Activated naive CD4-positive, alpha-beta T cell treated with anti-CD3 and anti-CD28 coated beads, Interleukin-2, amount 50 U/mL, for 72 hours (primary cell): Measurements from ENCODE around the gene ANKFN1. TPM values are rescaled to one million over a fixed set of nuclear protein-coding genes. Genes with fewer than 3 reads are reported as not detected.

Source experiments
- ATAC-seq, 2 donors: fragments of 150-1000 bp; cut with Tn5 transposase; 2 replicates each; pipeline ENCODE4 v1.10.0; 2021; ENCODE audit warnings: mild to moderate bottlenecking in 2 of 2, moderate library complexity in 2 of 2
- DNase-seq, 2 donors: peaks; one replicate each; pipeline ENCODE4 v3.0.0; 2021 to 2022; ENCODE audit warnings: low spot score in 2 of 2
- H3K27ac Mint-ChIP-seq, 2 donors: one replicate each; pipeline ENCODE4 v1.8.0; 2022; ENCODE audit warnings: mild to moderate bottlenecking in 2 of 2, mixed read lengths in 2 of 2
- H3K36me3 Mint-ChIP-seq, 2 donors: one replicate each; pipeline ENCODE4 v1.8.0; 2022; ENCODE audit warnings: mixed read lengths in 2 of 2
- H3K9me3 Mint-ChIP-seq, 2 donors: one replicate each; pipeline ENCODE4 v1.8.0; 2022; ENCODE audit warnings: mixed read lengths in 2 of 2
- total RNA-seq, 2 donors: library from RNA; stranded (reverse); gene quantifications; one replicate each; pipeline ENCODE4 v1.2.3, GENCODE V29; 2022

ANKFN1 gene
- total RNA-seq, 2 donors from 2014 or later = not detected

DNA sequence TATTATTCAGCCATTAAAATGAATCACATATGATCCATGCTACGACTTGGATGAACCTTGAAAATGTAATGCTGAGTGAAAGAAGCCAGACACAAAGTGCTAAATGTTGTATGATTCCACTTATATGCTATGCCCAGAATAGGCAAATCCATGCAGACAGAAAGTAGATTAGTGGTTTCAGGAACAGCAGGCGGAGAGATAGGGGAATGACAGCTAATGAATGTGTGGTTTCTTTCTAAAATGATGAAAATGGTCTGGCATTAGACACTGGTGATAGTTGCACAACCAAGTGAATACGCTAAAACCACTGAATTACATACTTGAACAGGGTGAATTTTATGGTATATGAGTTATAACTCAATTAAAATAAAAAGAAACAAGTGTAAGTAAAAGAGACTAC, 318.4 kb downstream of the ANKFN1 start:
- DNase-seq (no peak), ATAC-seq (no peak)
- Mint-ChIP-seq H3K36me3 (peaks cover 5% of the 10 kb centered on the region in 2 donors), H3K9me3 (peaks cover 16 to 19% of the 10 kb centered on the region in 2 donors), H3K27ac (no peak overlapping the region)

DNA sequence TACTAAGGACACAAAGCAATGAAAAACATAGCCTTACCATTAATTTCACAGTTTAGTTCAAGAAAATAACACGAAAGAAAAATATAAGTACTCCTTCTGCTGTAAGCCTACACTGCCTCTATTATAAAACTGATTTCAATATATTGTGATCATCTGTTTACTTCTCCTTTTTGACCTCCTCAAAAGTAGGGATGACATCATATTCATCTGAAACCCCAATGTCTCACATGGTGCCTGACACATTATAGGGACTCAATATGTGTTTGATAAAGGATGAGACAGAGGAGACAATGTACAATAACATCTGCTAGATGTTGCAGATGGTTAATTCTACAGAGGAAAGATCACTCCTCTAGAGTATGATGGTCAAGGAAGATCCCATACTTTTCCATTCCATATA, 321.8 kb downstream of the ANKFN1 start:
- ATAC-seq (no peak), DNase-seq (no peak)
- Mint-ChIP-seq H3K9me3 (peaks cover 16 to 19% of the 10 kb centered on the region in 2 donors), H3K27ac (no peak overlapping the region), H3K36me3 (peaks cover 5% of the 10 kb centered on the region in 2 donors)

DNA sequence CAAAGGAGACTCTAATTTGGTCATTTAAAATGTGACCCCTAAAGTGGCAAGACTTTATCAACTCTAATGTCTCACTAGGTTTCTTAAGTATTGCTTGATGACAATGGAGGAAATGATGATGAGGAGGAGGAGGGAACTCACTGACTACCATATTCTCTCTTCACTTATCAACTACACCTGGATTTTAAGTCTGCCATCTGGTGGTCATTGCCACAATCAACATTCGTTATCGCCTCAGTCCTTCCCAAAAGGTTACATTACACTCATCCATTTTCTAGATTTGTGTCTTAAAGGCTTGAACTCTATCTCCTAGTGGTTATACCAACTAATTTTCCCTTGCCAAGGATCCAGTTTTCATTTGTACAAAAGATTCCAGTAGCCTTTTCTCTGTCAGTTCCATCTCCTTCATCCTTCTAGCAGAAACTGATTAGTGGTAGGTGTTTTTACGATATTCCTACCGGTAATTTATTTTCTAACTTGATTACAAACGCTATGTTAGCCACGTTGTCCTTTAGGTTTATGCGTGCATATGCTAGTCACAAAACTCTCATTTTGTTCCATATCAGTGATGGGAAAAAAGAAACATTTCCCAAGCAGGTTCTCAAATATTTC, 325.7 kb downstream of the ANKFN1 start:
- DNase-seq (peak in 1 of 2 donors; percentile 11), ATAC-seq (peak in 1 of 2 donors; percentile 47)
- H3K9me3 Mint-ChIP-seq = peaks cover 9 to 12% of the 10 kb centered on the region in 2 donors
- no peak overlapping the region for H3K27ac Mint-ChIP-seq
- H3K36me3 Mint-ChIP-seq = no peaks in the 10 kb centered on the region

DNA sequence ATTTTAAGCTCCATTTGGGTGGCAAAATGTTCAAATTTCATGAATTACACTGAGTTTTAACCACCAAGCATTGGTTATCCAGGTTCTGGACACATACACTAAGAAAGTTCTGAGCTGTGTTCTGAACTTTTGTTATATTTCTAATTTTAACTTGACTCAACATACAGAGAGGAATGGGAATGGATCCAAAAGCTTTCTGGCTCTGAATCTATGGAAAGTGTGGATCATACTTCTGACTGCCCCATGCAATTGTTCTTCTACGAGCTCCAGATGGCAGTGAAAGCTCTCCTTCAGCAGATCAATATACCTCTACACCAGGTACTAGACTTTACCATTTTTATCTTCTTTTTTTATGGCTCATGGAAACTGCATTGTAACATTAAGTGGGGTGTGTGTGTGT, 327.2 kb downstream of the ANKFN1 start:
- Mint-ChIP-seq H3K36me3 (no peaks in the 10 kb centered on the region), H3K27ac (no peak overlapping the region), H3K9me3 (no peaks in the 10 kb centered on the region)
- DNase-seq = no peak
- no peak for ATAC-seq

DNA sequence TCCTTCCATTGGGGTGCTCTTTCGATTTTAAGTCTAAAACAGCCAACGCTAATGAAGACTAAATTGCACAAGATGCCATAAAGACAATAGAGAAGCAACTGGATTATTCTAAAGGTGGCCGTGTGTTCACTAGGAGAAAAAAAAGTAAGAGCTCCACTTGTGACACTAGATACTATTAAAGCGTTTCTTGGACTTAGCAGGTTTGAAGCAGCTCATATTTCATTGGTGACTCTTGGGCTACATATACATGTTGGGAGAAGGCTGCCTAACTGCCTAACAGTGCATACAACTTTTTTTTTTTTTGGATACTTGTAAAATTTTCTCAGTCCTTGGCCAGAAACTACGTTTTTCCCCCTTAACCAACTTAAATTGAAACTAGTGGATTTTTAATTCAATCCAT, 328.4 kb downstream of the ANKFN1 start:
- H3K27ac Mint-ChIP-seq = no peak overlapping the region
- ATAC-seq (no peak), DNase-seq (no peak)
- no peaks in the 10 kb centered on the region for H3K36me3 Mint-ChIP-seq
- H3K9me3 Mint-ChIP-seq = no peaks in the 10 kb centered on the region

DNA sequence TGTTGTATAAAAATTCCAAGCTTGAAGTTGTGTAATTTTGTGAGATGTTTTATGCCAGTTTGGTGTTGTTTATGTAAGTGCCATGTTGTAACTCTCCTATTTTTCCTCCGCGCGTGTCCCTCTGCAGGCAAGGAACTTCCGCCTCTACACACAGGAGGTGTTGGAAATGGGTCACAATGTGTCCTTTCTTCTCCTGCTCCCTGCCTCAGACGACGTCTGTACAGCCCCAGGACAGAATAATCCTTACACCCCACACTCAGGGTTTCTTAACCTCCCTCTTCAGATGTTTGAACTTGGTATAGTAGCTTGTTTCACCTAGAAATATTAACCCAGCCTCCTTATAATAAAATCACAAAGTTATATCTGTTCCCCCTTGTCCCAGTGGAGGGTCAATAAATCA, 329.0 kb downstream of the ANKFN1 start:
- ATAC-seq = no peak
- no peaks in the 10 kb centered on the region for H3K36me3 Mint-ChIP-seq

DNA sequence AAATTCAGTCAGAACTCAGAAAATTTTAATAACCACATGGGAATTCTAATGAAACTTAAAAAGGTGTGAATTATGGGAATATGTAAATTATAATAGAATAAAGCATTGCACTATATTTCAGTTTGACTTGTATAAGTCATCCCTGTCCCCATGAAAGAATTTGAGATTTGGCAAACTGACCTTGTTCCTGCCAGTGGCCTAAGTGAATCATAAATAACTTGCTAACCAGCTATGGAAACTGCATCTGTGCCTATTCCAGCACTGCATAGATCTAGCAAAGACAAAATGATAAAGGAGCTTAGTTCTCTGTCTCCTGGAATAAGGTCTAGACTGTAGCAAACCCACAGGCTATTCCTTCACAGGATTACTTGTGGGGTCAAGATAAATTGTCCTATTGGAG, 333.5 kb downstream of the ANKFN1 start:
- ATAC-seq (no peak), DNase-seq (no peak)
- H3K9me3 Mint-ChIP-seq = no peaks in the 10 kb centered on the region
- no peaks in the 10 kb centered on the region for H3K36me3 Mint-ChIP-seq
- no peak overlapping the region for H3K27ac Mint-ChIP-seq

More for the DNA sequence above, 329.0 kb downstream of the ANKFN1 start:
- DNase-seq = no peak
- H3K9me3 Mint-ChIP-seq = no peaks in the 10 kb centered on the region
- H3K27ac Mint-ChIP-seq = no peak overlapping the region

DNA sequence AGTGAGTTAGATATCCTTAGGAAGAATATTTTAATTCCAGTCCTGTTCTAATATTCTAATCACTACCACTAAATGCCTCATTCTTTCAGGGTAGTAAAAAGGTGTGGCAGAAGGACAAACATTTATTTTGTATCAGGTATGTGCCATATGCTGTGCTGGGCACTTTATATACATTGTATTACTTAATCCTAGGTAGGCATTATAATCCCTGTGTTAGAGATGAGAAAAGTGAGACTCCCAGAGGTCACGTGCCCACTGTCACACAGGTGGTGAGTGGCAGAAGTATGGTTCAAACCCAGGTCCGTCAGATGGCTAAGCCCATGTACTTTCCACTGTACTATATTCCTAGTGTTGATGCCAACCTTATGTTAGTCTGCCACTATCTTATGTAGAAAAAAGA, 335.5 kb downstream of the ANKFN1 start:
- no peaks in the 10 kb centered on the region for H3K9me3 Mint-ChIP-seq
- H3K27ac Mint-ChIP-seq = no peak overlapping the region
- no peaks in the 10 kb centered on the region for H3K36me3 Mint-ChIP-seq
- ATAC-seq = no peak
- DNase-seq = no peak

DNA sequence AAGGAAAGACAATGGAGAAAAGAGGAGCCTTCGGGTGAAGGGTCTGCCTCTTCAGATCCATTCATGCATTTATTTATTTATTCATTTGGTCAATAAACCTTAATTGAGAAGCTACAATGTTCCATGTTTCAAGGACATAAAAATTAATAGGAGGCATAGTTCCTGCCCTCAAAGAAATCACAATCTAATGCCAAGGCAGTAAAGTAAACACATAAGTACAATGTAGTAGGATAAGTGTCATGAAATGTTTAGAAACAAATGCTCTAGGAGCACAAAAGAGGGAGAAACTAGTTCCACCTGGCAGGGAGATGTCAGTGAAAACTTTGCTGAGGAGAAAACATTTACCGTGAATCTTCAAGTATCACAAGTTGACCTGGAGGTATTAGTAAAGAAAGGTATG, 336.7 kb downstream of the ANKFN1 start:
- DNase-seq (no peak), ATAC-seq (no peak)
- H3K36me3 Mint-ChIP-seq = no peaks in the 10 kb centered on the region
- no peaks in the 10 kb centered on the region for H3K9me3 Mint-ChIP-seq
- H3K27ac Mint-ChIP-seq = no peak overlapping the region

DNA sequence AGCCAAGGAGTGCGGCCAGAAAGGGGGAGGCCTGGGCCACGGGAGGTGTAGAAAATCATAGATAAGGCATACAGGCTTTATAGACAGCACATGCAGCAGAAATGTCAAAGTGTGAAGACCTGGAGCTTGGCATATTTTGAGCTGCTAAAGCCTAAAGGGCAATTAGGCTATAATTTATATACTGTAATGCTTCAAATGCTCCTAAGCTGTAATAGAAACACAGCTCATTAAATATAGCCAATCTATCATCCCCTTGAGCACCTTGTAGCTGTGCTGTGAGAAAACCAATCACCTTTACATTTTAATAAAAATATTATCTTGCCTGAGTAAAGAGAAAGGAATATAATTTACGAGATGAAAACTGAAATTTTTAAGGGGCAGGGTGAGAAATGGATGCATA, 342.3 kb downstream of the ANKFN1 start:
- no peaks in the 10 kb centered on the region for H3K36me3 Mint-ChIP-seq
- no peak for DNase-seq
- ATAC-seq = no peak
- H3K27ac Mint-ChIP-seq = no peak overlapping the region
- H3K9me3 Mint-ChIP-seq = no peaks in the 10 kb centered on the region

DNA sequence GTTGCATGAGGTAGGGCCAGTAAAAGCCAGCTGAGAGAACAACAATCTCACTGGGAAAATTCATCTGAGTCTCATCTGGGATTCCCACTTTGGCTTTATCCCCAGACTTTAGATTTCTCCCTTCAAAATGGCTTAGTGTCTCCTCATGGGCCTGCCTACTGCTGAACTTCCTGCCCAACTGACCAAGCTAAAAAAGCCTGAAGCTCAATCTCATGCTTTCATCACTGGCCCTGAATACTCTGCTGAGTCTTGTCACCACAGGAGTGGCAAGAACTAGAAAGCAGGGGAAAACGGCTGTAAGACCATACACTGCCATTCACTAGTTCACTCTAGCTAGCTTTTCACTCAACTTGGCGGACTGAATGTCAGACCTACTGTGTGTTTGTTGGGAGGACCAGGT, 343.9 kb downstream of the ANKFN1 start:
- Mint-ChIP-seq H3K9me3 (no peaks in the 10 kb centered on the region), H3K36me3 (no peaks in the 10 kb centered on the region), H3K27ac (no peak overlapping the region)
- DNase-seq (no peak), ATAC-seq (no peak)

DNA sequence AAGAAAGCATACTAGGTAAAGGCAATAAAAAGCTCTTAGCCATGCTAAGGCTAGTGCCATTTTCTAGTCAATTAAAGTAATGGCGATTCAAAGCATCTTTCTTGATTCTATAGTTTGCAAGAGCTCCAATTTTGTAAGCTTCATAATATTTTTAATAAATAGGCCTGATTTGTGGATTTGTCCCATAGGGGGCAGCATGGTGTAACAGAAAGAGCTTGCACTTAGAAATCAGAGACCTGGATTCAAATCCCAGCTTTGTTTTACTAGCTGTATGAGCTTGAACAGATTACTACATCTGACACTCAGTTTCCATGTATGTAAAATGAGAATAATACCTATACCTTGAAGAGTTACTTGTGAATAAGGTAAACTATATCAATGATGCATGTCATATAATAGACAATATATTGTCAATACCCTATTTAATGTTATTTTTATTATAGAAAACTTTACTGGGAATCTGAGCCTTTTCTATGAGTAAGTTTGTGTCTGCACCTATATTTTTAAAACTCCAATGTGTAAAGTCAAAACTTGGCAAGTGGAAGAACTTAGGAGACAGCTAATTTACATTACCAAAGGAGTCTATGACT, 346.6 kb downstream of the ANKFN1 start:
- no peaks in the 10 kb centered on the region for H3K9me3 Mint-ChIP-seq
- peak in 1 of 2 donors; percentile 37 for DNase-seq
- H3K36me3 Mint-ChIP-seq = no peaks in the 10 kb centered on the region

DNA sequence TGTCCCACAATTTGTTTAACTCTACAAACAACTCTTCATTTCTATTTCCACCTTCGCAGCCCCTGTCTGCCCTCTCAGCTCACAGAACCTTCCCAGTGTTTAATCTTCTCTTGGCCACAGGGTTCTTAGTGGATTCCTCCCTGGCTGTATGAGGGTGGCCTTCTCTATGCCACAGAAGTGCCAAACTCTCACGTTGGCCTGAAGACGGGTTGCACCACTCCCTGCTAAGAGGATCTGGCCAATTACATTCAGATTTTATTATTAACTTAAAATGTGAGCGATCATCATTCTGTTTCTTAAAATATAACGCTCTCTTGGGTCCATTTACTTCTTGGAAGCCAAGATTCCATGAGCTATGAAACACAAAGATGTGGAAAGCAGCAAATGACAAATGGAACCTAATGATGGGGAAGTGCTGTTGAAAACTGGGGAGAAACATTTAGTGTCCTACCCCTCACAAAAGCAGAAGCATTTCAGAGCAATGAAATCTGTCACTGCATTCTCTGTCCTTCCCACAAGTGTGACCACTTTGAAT, 348.9 kb downstream of the ANKFN1 start:
- Mint-ChIP-seq H3K9me3 (no peaks in the 10 kb centered on the region), H3K27ac (no peak overlapping the region), H3K36me3 (no peaks in the 10 kb centered on the region)
- ATAC-seq (no peak), DNase-seq (no peak)

More for the DNA sequence above, 346.6 kb downstream of the ANKFN1 start:
- no peak for ATAC-seq
- H3K27ac Mint-ChIP-seq = no peak overlapping the region

DNA sequence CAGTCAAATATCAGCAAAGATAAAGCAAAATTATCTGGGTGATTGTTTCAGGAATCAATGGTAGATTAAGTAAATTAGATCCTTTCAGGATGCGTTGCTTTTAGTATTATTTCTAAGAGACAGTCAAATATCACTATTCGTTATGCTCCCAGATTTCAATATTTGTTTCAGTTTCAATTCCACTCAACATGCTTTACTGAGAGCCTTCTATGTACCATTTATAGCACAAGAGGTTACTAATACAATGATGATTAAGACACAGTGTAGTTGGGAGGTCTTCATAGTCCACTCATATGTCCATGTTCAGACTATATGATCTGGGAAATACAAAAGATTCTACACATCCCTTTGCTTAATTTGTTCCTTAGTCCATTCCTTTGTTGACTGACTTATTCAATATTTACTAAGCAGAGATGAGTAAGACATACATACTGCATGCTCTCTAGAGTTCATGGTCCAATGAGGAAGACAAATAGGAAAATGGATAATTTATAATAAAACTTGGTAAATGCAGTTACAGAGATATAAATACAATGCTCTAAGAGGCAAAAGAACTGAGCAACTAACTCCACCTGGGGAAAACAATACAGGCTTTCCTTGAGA, 352.0 kb downstream of the ANKFN1 start:
- ATAC-seq (no peak), DNase-seq (no peak)
- Mint-ChIP-seq H3K9me3 (no peaks in the 10 kb centered on the region), H3K27ac (no peak overlapping the region), H3K36me3 (no peaks in the 10 kb centered on the region)

DNA sequence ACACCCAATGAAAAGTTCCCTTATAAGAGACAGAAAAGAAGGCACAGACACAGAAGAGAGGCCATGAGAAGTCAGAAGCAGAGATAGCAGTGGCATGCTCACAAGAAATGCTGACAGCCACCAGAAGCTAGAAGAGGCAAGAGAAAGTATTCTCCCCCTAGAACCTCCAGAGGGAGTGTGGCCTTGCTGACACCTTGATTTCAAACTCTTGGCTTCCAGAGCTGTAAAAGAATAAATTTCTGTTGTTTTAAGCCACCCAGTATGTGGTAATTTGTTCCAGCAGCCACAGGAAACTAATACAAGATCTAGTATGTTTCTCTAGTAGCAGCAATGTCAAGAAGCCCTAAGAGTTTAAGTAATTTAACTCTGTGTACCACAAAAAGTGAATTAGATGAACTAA, 353.1 kb downstream of the ANKFN1 start:
- no peaks in the 10 kb centered on the region for H3K36me3 Mint-ChIP-seq
- no peak for DNase-seq
- no peak for ATAC-seq
- no peaks in the 10 kb centered on the region for H3K9me3 Mint-ChIP-seq
- H3K27ac Mint-ChIP-seq = no peak overlapping the region

DNA sequence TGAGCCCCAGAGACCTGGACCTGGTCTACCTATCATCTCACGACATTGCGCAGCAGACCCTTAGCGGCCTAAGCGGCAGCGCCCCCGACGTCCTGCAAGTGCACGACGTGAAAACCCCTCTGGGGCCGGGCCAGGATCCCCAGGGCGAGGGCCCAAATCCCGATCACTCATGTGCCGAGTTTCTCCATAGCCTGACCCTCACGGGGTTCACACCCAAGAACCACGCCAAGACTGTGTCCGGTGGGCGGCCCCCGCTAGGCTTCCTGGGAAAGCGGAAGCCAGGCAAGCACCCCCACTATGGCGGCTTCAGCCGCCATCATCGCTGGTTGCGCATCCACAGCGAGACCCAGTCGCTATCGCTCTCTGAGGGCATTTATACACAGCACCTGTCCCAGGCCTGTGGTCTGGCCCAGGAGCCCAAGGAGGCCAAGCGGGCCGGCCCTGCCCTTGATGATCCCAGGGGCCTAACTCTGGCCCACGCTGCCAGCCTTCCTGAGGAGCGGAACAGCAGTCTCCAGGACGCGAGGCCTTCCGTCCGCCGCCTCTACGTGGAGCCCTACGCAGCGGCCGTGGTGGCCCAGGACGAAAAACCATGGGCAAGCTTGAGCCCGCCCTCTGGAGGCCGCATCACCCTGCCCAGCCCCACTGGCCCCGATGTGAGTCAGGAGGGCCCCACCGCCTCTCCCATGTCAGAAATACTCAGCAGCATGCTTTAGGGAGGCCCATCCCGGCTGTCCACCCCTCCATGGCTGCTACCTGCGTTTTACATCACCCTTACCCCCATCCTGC, 357.5 kb downstream of the ANKFN1 start:
- ATAC-seq = no peak
- no peak for DNase-seq
- no peaks in the 10 kb centered on the region for H3K9me3 Mint-ChIP-seq
- H3K27ac Mint-ChIP-seq = no peak overlapping the region
- no peaks in the 10 kb centered on the region for H3K36me3 Mint-ChIP-seq

DNA sequence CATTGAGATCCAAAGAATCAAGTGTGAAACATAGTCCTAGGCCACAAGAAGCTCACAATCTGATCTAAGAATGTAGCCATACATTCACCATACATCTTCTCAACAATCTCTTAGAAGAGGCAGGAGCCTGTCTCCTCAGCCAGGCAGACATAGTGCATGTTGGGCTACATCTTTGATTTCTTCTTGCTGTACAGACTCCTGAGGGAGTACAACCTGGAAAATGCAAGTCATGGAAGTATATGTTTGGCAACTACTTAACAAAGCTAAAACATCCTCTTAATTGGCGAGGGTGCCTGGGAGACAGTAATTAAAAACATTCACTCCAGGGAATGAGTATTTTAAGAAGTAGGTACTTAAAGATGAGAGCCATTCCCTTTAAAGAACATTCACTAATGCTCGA, 361.0 kb downstream of the ANKFN1 start:
- H3K9me3 Mint-ChIP-seq = no peaks in the 10 kb centered on the region
- no peaks in the 10 kb centered on the region for H3K36me3 Mint-ChIP-seq
- no peak for ATAC-seq

More for the DNA sequence above, 361.0 kb downstream of the ANKFN1 start:
- H3K27ac Mint-ChIP-seq = no peak overlapping the region
- no peak for DNase-seq
